Cardiac septum (tissue), 1 donor: ENCODE measurements around the gene NCOA6. TPM values are rescaled to one million over a fixed set of nuclear protein-coding genes. Genes with fewer than 3 reads are reported as not detected.
"Not testable (repeated sequence)": the region's sequence is repeated elsewhere in the genome, so short reads cannot be mapped to it uniquely, and the experiment has no call there.

ENCODE experiments used
- DNase-seq: peaks from one replicate; pipeline ENCODE4 v3.0.0-alpha.2; 2020; ENCODE audit warnings: low spot score
- intact Hi-C: fragments of 100-400 bp; cut with DNase I; formaldehyde crosslinking; loops from one replicate; pipeline ENCODE4 v1.14.0; 2022
- total RNA-seq: library from RNA; stranded (reverse); fragmentation: NEBNext Ultra II Directional; extraction: Animal tissue kit (Norgen Biotek cat#: 25700); gene quantifications from one replicate; pipeline ENCODE4 v1.2.1, GENCODE V29; 2021
- donor health status: DM: no; HTN: no; CAD: no.

The NCOA6 gene
- total RNA-seq, 1 donor from 2014 or later = 18.5 TPM

GRCh38 chr20:34791289-34792020, 34.0 kb downstream of the NCOA6 start:
- no peak for DNase-seq
- intact Hi-C loops = no loop called here

DNA sequence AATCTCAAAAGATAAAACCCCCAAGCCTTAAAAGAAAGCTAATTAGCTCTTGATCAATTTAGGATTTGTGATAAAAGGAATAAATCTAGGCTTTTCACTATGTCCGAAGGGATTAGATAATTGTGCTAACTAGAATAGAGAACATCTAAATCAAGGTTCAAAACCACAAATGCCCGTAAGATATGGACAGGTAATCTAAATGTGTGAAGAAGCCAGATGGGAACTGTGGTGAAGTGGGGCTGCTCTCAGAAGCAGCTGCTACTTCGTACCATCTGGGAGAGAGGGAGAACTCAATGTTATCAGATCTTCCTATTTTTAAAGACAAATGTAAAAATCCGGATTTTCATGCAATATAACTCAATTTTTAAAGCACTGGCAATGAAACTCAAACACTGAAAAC, 44.2 kb downstream of the NCOA6 start:
- intact Hi-C loops = no loop called here

DNA sequence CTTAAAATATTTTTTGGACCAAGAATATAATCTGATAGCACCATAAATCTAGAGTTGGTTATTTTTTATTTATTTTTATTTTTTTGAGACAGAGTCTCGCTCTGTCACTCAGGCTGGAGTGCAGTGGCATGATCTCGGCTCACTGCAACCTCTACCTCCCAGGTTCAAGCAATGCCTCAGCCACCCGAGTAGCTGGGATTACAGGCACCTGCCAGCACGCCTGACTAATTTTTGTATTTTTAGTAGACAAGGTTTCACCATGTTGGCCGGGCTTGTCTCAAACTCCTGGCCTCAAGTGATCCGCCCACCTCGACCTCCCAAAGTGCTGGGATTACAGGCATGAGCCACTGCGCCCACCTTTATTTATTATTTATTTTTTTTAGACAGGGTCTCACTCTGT, 45.2 kb downstream of the NCOA6 start:
- DNase-seq, intact Hi-C loops: not testable (repeated sequence)

More for the DNA sequence above, 44.2 kb downstream of the NCOA6 start:
- no peak for DNase-seq

DNA sequence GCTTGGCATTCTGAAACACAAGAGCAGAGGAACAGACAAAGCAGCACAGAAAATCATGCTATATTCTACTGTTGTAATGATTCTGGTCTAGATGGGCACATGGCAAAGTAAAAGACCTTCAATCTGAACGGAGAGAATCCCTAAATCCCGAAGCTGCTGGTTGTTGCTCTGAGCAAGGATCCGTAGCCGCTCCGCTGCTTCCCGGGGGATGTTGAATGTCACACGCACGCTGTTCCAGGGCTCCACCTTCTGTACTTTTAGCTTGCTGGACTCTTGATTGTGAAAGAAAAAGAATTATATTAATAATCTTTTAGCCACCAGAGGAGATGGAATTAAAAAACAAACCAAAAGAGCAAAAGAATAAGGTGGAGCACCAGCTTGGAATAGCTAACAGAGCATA, 49.3 kb downstream of the NCOA6 start:
- no peak for DNase-seq
- intact Hi-C loops = no loop called here

DNA sequence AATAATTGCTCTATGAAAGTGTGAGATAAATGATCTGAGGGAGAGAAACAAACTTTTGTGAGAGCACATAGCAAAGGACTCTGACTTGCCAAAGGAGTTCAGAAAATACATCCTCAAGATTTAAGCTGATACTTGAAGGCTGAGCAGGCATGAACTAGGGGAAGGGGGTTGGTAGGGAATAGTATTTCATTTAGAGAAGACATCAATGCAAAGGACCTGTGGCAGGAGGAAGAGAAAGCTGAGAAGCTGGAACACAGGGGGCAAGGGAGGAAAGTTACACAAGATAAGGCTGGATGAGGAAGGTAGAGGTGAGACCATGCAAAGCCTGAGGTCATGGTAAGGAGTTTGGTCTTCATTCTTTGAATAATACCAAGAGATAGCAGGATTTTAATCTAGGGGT, 50.6 kb downstream of the NCOA6 start:
- intact Hi-C loops = no loop called here

GRCh38 chr20:34774449-34774848, 51.0 kb downstream of the NCOA6 start:
- no peak for DNase-seq
- intact Hi-C loops = no loop called here

More for the DNA sequence above, 50.6 kb downstream of the NCOA6 start:
- DNase-seq = no peak

DNA sequence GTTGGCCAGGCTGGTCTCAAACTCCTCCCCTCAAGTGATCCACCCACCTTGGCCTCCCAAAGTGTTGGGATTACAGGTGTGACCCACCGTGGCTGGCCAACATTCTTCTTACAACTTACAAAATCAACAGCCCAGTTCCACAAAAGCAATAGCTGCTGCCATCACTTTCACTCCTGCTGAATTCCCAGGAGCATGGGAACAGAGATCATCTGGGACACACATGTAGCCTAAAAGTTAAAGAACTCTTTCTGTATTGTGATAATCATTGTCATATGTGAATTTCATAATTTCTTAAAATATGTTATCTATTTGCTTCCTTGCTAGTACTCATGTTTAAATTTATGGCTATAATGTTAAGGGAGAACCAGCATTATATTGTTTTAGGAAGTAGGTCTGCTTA, 51.7 kb downstream of the NCOA6 start:
- DNase-seq = no peak
- intact Hi-C loops = no loop called here

DNA sequence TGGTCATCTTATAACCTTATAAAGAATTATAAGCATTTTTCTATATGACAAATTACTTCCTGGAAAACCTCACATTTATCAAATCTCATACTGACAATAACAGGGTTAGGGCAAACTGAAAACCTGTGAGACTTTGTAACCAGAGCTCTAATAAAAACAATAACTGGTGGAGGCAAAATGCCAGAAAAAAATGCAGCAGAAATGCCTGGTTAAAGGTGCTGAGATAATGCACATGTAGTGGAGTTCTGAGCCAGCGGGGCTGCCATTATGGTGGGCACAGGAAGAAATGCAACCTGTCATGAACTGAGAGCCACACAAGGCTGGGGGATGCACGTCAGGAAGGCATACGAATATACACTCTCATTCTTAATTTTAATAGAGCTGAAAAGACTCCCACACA, 53.0 kb downstream of the NCOA6 start:
- no peak for DNase-seq
- intact Hi-C loops = no loop called here

GRCh38 chr20:34771680-34772081, 53.8 kb downstream of the NCOA6 start:
- no peak for DNase-seq
- intact Hi-C loops = no loop called here

GRCh38 chr20:34768096-34768495, 57.4 kb downstream of the NCOA6 start:
- intact Hi-C loops = loop anchor here (2.0 kb wide), 1 partner anchor 189 kb away; no protein-coding TSS in a partner anchor
- DNase-seq = no peak

- intact Hi-C loops = no loop called here
- DNase-seq = no peak
Measured at GRCh38 chr20:34762031-34762555, 63.4 kb downstream of the NCOA6 start.

- DNase-seq = no peak
- intact Hi-C loops = no loop called here
Measured at GRCh38 chr20:34755367-34755766, 70.1 kb downstream of the NCOA6 start.

- intact Hi-C loops = no loop called here
Measured at GRCh38 chr20:34754611-34755010, 70.8 kb downstream of the NCOA6 start.

DNA sequence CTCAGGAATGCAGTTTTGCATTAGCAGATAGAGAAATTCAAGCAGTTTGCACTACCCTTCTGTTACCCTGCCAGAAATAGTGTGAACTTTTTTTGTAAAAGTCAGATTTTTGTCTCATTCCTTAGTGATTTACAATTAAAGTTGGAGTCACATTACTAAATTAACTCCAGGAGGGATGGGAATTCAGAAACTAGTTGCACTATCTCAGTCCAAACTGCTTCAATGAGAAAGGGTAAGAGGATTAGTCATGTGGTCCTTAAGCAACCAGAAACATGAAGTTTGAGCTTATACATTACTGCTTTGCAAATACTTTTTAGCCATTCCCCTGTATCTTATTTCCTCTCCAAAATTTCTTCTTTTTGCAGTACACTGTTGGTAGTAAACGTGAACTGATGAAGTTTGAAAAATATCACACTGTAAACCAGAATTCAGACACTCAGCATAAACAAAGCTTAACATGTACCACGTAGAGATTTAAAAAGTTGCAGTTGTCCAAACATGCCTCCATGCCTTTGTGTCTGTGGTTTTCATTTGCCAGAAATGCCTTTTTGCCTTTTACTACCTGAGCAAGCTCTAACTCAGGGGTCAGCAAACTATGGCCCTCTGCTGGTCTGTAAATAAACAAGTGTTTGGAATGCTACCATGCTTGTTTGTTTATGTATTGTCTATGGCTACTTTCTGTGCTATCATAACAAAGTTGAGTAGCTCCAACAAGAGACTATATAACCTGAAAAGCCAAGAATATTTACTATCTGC, 71.6 kb downstream of the NCOA6 start:
- DNase-seq = no peak
- intact Hi-C loops = no loop called here

More at GRCh38 chr20:34754611-34755010, 70.8 kb downstream of the NCOA6 start:
- DNase-seq = no peak

DNA sequence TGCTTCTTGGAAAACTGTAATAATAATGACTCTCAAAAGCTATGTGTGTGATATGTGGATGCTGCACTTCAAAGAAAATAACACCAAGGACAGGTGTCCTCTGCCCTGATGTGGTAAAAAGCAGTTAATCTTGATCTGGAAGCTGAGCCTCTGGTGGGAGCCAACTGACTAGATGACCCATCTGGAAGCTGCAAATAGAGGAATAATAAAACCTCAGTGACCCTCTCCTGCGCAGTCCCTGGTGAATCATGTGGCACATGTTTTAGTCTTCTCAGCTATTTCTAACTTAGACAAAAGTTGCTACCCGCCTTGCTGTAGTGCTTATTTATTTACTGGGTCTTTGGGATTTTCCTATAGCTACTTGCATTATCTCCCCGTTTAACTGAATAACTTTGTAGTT, 74.0 kb downstream of the NCOA6 start:
- intact Hi-C loops = no loop called here

DNA sequence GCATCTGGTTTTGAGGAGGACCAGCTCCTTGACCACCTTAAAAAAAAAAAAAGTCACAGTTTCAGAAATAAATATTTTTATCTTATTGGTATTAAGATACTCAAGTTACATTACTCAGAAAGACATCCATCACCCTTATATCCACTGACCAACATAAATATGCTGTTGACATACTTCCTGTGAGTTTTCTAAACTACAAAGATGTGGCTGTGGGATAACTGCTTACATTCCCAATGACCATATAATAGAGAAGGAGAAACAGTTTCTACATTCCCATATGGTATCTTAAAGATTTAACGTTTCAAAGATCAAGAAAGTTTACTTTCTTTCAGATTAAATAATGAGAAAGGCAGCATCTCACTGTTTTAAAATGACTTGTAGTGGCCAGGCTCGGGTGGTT, 75.0 kb downstream of the NCOA6 start:
- intact Hi-C loops = no loop called here
- DNase-seq = no peak

More for the DNA sequence above, 74.0 kb downstream of the NCOA6 start:
- no peak for DNase-seq

GRCh38 chr20:34748709-34749108, 76.7 kb downstream of the NCOA6 start:
- no peak for DNase-seq
- intact Hi-C loops = no loop called here

DNA sequence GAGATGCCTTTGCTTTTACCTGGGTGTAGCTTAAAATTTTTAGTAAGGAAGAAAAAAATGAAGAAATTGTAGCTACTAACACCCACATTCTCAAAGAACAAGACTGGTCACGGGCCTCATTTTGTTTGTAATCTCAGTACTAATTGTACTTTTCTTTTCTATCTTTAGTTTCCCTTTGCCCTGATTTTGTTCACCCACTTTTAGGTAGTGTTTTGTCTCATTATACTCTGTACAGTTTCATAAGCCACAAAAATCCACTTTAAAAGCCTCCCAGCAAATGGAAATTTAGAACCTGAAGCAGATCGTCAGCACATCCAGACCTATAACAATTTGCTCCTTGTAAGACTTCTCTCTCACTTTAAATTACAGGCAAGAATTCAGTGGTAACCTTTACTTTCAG, 78.0 kb downstream of the NCOA6 start:
- intact Hi-C loops = no loop called here
- DNase-seq = no peak

DNA sequence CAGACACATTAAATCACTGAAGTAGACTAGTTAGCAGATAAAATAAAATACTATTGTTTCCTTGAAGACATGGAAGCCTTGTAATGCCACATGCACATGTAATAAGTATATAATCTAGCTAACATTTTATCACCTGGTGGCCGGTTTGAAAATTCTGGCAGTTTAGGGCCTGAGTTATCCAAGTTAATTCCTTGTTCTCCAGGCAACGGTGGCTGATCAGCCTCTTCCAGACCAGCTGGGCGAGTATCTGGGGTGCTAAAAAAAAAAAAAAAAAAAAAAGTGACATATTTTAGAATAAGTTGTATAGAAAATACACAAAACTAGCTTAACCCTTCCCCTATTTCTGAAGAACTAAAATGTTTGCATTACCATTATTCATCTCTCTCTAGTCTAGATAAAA, 78.8 kb downstream of the NCOA6 start:
- intact Hi-C loops = no loop called here
- DNase-seq = no peak

DNA sequence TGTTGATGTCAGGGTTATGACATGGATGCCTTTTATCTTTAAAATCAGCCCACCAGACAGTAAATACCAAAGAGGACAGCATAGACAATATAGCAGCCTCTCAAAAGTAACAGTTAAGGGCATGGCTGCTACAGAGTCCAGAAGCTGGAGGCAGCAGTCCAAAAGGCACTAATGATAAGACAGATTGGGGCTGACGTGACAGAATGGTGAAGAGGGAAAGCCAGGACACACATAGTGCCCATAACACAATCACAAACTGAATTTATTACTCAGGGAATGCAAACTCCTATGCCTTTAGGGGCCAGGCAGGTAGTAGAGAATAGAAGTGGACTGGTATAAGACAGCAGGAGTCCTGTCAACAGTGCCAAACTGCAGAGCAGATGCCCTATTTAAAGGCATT, 80.6 kb downstream of the NCOA6 start:
- no peak for DNase-seq
- intact Hi-C loops = no loop called here

GRCh38 chr20:34744340-34744739, 81.1 kb downstream of the NCOA6 start:
- no peak for DNase-seq
- intact Hi-C loops = no loop called here
